Measurements from ENCODE around the gene GALNT9. TPM values are rescaled to one million over a fixed set of nuclear protein-coding genes. Genes with fewer than 3 reads are reported as not detected.
"Not testable (repeated sequence)": the region's sequence is repeated elsewhere in the genome, so short reads cannot be mapped to it uniquely, and the experiment has no call there.

GALNT9 gene
- total RNA-seq, 4 donors from 2014 or later, result 0.17 to 0.58 (median 0.46) TPM

DNA sequence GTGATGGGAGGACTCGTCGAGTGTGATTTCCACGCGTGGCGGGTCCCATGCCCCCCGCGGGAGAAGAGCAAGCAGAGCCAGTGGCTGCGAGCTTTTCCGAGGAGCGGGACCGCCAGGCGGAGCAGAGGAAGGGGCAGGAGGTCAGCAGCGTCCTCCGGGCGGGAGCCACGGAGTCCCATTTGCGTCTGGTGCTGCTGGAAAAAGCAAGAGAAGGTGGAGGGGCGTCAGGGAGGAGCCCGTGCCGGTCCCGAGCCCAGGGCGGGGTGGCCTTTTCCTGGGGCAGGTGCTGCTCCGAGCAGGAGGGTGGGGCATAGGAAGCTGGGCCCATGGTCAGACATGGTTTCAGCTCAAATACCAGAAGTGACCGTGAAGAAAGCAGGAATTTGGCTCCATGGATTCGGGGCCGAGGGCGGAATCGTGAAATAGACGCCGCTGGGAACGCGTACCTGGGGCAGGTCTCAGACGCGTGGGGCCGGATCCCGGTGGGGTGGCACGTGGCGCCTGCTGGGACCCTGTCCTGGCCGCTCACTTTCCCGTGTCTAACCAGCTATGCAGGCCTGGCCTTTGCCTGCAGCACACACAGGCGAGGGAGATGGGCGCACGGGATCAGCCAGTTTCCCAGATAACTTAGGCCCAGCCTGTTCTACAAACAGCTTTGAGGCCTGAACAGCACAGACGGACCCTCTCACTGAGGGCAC, 60.0 kb downstream of the GALNT9 start:
- intact Hi-C loops (cut with DNase I), result no loop called here
- Histone ChIP-seq H3K4me3 (no peak overlapping the region), H3K27ac (replicated peaks in 1 of 4) (no peak overlapping the region), H3K4me1 (no peaks in the 10 kb centered on the region), H3K36me3 (no peaks in the 10 kb centered on the region), H3K27me3 (peaks cover 0 to 85% (median 0%) of the 10 kb centered on the region in 4 donors), H3K9me3 (no peaks in the 10 kb centered on the region)
- TF ChIP-seq, protein P1, sequence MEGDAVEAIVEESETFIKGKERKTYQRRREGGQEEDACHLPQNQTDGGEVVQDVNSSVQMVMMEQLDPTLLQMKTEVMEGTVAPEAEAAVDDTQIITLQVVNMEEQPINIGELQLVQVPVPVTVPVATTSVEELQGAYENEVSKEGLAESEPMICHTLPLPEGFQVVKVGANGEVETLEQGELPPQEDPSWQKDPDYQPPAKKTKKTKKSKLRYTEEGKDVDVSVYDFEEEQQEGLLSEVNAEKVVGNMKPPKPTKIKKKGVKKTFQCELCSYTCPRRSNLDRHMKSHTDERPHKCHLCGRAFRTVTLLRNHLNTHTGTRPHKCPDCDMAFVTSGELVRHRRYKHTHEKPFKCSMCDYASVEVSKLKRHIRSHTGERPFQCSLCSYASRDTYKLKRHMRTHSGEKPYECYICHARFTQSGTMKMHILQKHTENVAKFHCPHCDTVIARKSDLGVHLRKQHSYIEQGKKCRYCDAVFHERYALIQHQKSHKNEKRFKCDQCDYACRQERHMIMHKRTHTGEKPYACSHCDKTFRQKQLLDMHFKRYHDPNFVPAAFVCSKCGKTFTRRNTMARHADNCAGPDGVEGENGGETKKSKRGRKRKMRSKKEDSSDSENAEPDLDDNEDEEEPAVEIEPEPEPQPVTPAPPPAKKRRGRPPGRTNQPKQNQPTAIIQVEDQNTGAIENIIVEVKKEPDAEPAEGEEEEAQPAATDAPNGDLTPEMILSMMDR (IDR thresholded peaks at IDR 0.05), result no peak
- TF ChIP-seq POLR2A (IDR thresholded peaks at IDR 0.05; ENCODE audit: low read depth), result no peak
- TF ChIP-seq POLR2AphosphoS5 (IDR thresholded peaks at IDR 0.05), result no peak
- no peak for TF ChIP-seq EP300 (IDR thresholded peaks at IDR 0.05)
- DNase-seq (ENCODE audit: extremely low spot score), result no peak
- WGBS, result 87% methylated on average over 42 of the region's 44 CpGs

DNA sequence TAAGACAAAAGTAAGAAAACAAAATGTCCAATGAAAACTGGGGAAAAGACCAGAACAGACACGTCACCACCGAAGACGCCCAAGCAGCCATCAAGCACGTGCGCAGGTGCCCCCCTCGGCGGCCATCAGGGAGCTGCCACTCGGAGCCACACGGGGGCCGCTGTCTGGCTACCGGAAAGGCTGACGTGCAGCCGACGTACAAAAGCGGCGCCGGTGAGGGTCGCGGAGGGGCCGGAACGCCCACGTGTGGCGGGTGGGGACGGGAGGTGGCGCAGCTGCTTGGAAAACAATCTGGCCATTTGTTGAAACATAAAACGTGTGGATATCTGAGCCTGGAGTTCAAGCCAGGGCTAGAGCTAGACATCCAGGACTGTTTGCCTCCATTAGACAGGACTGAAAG, 60.7 kb downstream of the GALNT9 start:
- intact Hi-C loops (cut with DNase I), result no loop called here
- no peaks in the 10 kb centered on the region for H3K9me3 ChIP-seq
- H3K27ac ChIP-seq (replicated peaks in 1 of 4), result no peak overlapping the region
- H3K36me3 ChIP-seq, result no peaks in the 10 kb centered on the region
- H3K4me3 ChIP-seq, result no peak overlapping the region
- no peaks in the 10 kb centered on the region for H3K4me1 ChIP-seq
- TF ChIP-seq, protein P1 (IDR thresholded peaks at IDR 0.05), result no peak
- no peak for TF ChIP-seq POLR2A (IDR thresholded peaks at IDR 0.05; ENCODE audit: low read depth)
- no peak for TF ChIP-seq POLR2AphosphoS5 (IDR thresholded peaks at IDR 0.05)
- no peak for TF ChIP-seq EP300 (IDR thresholded peaks at IDR 0.05)
- WGBS, result 78% methylated on average over 26 of the region's 26 CpGs
- H3K27me3 ChIP-seq, result peaks cover 0 to 83% (median 0%) of the 10 kb centered on the region in 4 donors
- DNase-seq (ENCODE audit: extremely low spot score), result no peak

DNA sequence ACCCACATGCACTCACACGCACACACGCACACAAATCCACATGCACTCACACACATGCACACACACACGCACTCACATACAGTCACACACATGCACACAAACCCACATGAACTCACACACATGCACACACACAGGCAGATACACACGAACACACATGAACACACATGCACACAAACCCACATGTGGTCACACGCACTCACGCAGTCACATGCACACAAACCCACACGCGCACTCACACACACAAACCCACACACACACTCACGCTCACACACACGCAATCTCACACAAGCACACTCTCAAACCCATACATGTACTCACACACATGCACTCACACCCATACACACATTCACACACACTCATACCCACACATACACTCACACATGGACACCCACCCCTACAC, 61.5 kb downstream of the GALNT9 start:
- TF ChIP-seq POLR2AphosphoS5 (IDR thresholded peaks at IDR 0.05) (no peak), POLR2A (IDR thresholded peaks at IDR 0.05; ENCODE audit: low read depth) (no peak), EP300 (IDR thresholded peaks at IDR 0.05) (no peak)
- TF ChIP-seq, protein P1 (IDR thresholded peaks at IDR 0.05), result no peak
- Histone ChIP-seq H3K4me1 (no peaks in the 10 kb centered on the region), H3K4me3 (no peak overlapping the region), H3K27ac (replicated peaks in 1 of 4) (no peak overlapping the region), H3K36me3 (no peaks in the 10 kb centered on the region), H3K27me3 (peaks cover 0 to 83% (median 0%) of the 10 kb centered on the region in 4 donors), H3K9me3 (no peaks in the 10 kb centered on the region)
- DNase-seq (ENCODE audit: extremely low spot score), result no peak
- intact Hi-C loops (cut with DNase I), result no loop called here
- WGBS, result 97% methylated on average over 10 of the region's 10 CpGs

DNA sequence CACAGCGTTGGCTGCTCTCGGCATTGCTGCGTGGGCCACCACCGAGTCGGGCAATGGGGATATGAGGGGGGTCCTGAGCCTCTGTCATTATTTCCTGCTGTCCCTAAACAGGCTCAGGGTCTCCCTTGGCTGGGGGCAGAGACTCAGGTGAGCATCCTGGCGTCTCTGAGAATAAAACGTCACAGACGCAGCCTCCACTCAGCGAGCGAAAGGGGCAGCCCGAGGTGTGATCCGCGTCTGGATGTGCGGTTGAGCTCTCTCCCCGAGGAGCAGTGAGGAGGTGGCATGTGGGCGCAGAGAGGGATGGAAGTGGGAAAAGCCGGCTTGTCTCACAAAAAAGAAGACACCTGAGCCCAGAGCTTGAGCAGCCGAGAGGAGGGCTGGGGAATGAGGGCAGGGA, 62.6 kb downstream of the GALNT9 start:
- H3K9me3 ChIP-seq, result no peaks in the 10 kb centered on the region
- no peaks in the 10 kb centered on the region for H3K36me3 ChIP-seq
- H3K4me1 ChIP-seq, result no peaks in the 10 kb centered on the region
- TF ChIP-seq EP300 (IDR thresholded peaks at IDR 0.05) (no peak), POLR2AphosphoS5 (IDR thresholded peaks at IDR 0.05) (no peak), POLR2A (IDR thresholded peaks at IDR 0.05; ENCODE audit: low read depth) (no peak)
- TF ChIP-seq, protein P1 (IDR thresholded peaks at IDR 0.05), result no peak
- no peak overlapping the region for H3K4me3 ChIP-seq
- peaks cover 0 to 85% (median 0%) of the 10 kb centered on the region in 4 donors for H3K27me3 ChIP-seq
- intact Hi-C loops (cut with DNase I), result no loop called here
- no peak overlapping the region for H3K27ac ChIP-seq (replicated peaks in 1 of 4)
- no peak for DNase-seq (ENCODE audit: extremely low spot score)
- WGBS, result 90% methylated on average over 14 of the region's 18 CpGs

DNA sequence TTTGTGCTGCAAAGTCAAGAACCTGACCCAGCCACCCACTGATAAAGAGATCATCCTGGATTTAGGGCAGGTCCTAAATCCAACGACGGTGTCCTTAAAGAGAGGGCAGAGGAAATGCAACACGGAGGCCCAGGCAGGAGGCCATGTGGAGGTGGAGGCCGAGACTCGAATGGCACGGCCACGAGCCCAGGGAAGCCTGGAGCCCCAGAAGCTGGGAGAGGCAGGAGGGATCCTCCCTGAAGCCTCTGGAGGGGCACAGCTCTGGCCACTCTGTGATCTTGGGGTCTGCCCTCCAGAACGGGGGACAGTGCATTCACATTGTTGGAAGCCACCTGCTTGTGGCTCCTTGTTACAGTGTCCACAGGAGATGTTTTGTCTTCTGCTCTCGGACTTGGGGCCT, 63.0 kb downstream of the GALNT9 start:
- Histone ChIP-seq H3K27me3 (peaks cover 0 to 84% (median 0%) of the 10 kb centered on the region in 4 donors), H3K36me3 (no peaks in the 10 kb centered on the region), H3K4me3 (no peak overlapping the region), H3K9me3 (no peaks in the 10 kb centered on the region), H3K4me1 (no peaks in the 10 kb centered on the region), H3K27ac (replicated peaks in 1 of 4) (no peak overlapping the region)
- intact Hi-C loops (cut with DNase I), result no loop called here
- DNase-seq (ENCODE audit: extremely low spot score), result no peak
- WGBS, result 87% methylated on average over 7 of the region's 9 CpGs
- no peak for TF ChIP-seq POLR2A (IDR thresholded peaks at IDR 0.05; ENCODE audit: low read depth)
- no peak for TF ChIP-seq EP300 (IDR thresholded peaks at IDR 0.05)
- TF ChIP-seq, protein P1 (IDR thresholded peaks at IDR 0.05), result no peak
- TF ChIP-seq POLR2AphosphoS5 (IDR thresholded peaks at IDR 0.05), result no peak

DNA sequence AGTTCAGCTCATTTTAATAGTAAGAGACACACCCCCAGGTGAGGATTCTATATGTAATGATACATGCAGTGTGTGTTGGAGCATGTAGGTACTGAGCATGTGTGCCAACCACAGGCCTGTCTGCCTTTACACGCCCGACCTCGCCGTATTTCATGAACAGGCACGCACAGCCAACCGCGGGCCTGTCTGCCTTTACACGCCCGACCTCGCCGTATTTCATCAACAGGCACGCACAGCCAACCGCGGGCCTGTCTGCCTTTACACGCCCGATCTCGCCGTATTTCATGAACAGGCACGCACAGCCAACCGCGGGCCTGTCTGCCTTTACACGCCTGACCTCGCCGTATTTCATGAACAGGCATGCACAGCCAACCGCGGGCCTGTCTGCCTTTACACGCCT, 63.6 kb downstream of the GALNT9 start:
- H3K9me3 ChIP-seq; intact Hi-C loops (cut with DNase I); DNase-seq (ENCODE audit: extremely low spot score); H3K27ac ChIP-seq (replicated peaks in 1 of 4); H3K4me3 ChIP-seq; H3K4me1 ChIP-seq; H3K36me3 ChIP-seq: not testable (repeated sequence)
- WGBS, result 90% methylated on average over 27 of the region's 27 CpGs
- peaks cover 0 to 82% (median 0%) of the 10 kb centered on the region in 4 donors for H3K27me3 ChIP-seq
